GM23338 (cell line): ENCODE results near the gene BICC1. TPM values are rescaled to one million over a fixed set of nuclear protein-coding genes. Genes with fewer than 3 reads are reported as not detected.

Experiments
- EZH2 ChIP-seq: fragments of 200-600 bp; sonication (generic); IDR thresholded peaks from one replicate; pipeline ENCODE4 v1.8.0; 2017; ENCODE audit warnings: antibody characterized with exemption, mild to moderate bottlenecking, low read depth; ENCODE audit not compliant: unreplicated experiment
- NANOG ChIP-seq: IDR thresholded peaks from 2 replicates; pipeline ENCODE4 v1.6.1; 2016; ENCODE audit warnings: antibody characterized with exemption, borderline replicate concordance
- POLR2AphosphoS5 ChIP-seq: IDR thresholded peaks from 2 replicates; pipeline ENCODE4 v1.6.1; 2016; ENCODE audit warnings: antibody characterized with exemption, low read depth
- REST ChIP-seq: IDR thresholded peaks from one replicate; pipeline ENCODE4 v1.6.1; 2018; ENCODE audit warnings: antibody characterized with exemption; ENCODE audit not compliant: unreplicated experiment
- ZNF331 ChIP-seq: fragments of 250-450 bp; sonication (Bioruptor Pico); IDR thresholded peaks from 2 replicates; pipeline ENCODE4 v1.5.0; 2020; ENCODE audit warnings: low read depth, mild to moderate bottlenecking, moderate library complexity
- ZNF462 ChIP-seq: fragments of 250-450 bp; sonication (Bioruptor Pico); IDR thresholded peaks from 2 replicates; pipeline ENCODE4 v1.5.0; 2020; ENCODE audit warnings: mild to moderate bottlenecking, moderate library complexity
- polyA plus RNA-seq: library from polyadenylated mRNA; unstranded; fragments of >200 nt; fragmentation: Nextera tagmentation; extraction: Ambion mirVana; gene quantifications from 2 replicates; pipeline ENCODE4 v1.2.1, GENCODE V29; 2016
- total RNA-seq: library from RNA; depleted of rRNA; stranded (reverse); fragments of >200 nt; shearing (Covaris generic); gene quantifications from 2 replicates; pipeline ENCODE4 v1.2.3, GENCODE V29; 2014

BICC1 gene
- total and polyA plus RNA-seq, 2 experiments from 2014 or later = 1.3 to 2.2 TPM

GRCh38 chr10:58546137-58546536 is 33.5 kb downstream of the BICC1 start (continued):
- TF ChIP-seq REST (no peak), ZNF331 (CRISPR knock-in tag) (no peak), ZNF462 (CRISPR knock-in tag) (no peak), POLR2AphosphoS5 (no peak), EZH2 (no peak), NANOG (no peak)
